Brain microvascular endothelial cell (primary cell): ENCODE data around the gene LMTK3.

ENCODE experiments used
- DNase-seq: peaks from one replicate; pipeline ENCODE4 v3.0.0-alpha.2; 2020
- H3K27ac ChIP-seq: fragments of 250-450 bp; sonication (Bioruptor Pico); 2 replicates; pipeline ENCODE4 v1.5.1; 2020; ENCODE audit warnings: mild to moderate bottlenecking, moderate library complexity
- H3K27me3 ChIP-seq: fragments of 250-450 bp; sonication (Bioruptor Pico); replicated peaks from 2 replicates; pipeline ENCODE4 v1.5.1; 2020; ENCODE audit warnings: mild to moderate bottlenecking
- H3K36me3 ChIP-seq: fragments of 250-450 bp; sonication (Bioruptor Pico); replicated peaks from 2 replicates; pipeline ENCODE4 v1.5.1; 2020; ENCODE audit warnings: mild to moderate bottlenecking
- H3K4me3 ChIP-seq: 2 replicates; pipeline ENCODE4 v1.5.1; 2011; ENCODE audit warnings: low read depth, mild to moderate bottlenecking, control low read depth, low read length, moderate library complexity
- CTCF ChIP-seq: IDR thresholded peaks from 2 replicates; pipeline ENCODE4 v1.5.1; 2011; ENCODE audit warnings: low read depth, mild to moderate bottlenecking, moderate library complexity, low read length, control low read depth, inconsistent platforms; ENCODE audit errors: missing control alignments
- in situ Hi-C: cut with HindIII; loops from 2 replicates; pipeline ENCODE4 v1.10.0; 2017; ENCODE audit warnings: low sequenced_read_pairs, low pct_ligation_motif_present

Gene LMTK3

GRCh38 chr19:48452289-48453190, 59.1 kb downstream of the LMTK3 start:
- DNase-seq = no peak
- H3K36me3 ChIP-seq = peaks cover 81% of the 10 kb centered on the region
- in situ Hi-C loops = no loop called here
- H3K4me3 ChIP-seq = no peak overlapping the region
- no peak overlapping the region for H3K27ac ChIP-seq
- no peak for TF ChIP-seq CTCF
- H3K27me3 ChIP-seq = no peaks in the 10 kb centered on the region

- Histone ChIP-seq H3K36me3 (peaks cover 80% of the 10 kb centered on the region), H3K27me3 (no peaks in the 10 kb centered on the region), H3K4me3 (no peak overlapping the region), H3K27ac (no peak overlapping the region)
- no peak for TF ChIP-seq CTCF
- DNase-seq = no peak
- in situ Hi-C loops = no loop called here
Observed at GRCh38 chr19:48451624-48452023, 60.0 kb downstream of the LMTK3 start.

DNA sequence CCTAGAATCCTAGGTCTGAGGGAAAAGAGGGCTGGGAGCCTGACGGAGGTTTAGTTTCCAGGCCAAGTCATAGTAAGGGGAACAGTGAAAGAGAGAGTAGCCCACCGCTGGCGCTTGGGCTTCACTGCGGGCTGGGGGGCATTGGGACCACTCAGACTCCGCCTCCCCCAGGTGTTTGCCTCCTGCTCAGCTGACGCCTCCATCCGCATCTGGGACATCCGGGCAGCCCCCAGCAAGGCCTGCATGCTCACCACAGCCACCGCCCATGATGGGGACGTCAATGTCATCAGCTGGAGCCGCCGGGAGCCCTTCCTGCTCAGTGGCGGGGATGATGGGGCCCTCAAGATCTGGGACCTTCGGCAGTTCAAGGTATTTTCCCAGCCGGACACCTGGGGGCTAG, 60.8 kb downstream of the LMTK3 start:
- Histone ChIP-seq H3K27ac (no peak overlapping the region), H3K27me3 (no peaks in the 10 kb centered on the region), H3K4me3 (no peak overlapping the region), H3K36me3 (peaks cover 74% of the 10 kb centered on the region)
- no peak for TF ChIP-seq CTCF
- no peak for DNase-seq
- in situ Hi-C loops = no loop called here

DNA sequence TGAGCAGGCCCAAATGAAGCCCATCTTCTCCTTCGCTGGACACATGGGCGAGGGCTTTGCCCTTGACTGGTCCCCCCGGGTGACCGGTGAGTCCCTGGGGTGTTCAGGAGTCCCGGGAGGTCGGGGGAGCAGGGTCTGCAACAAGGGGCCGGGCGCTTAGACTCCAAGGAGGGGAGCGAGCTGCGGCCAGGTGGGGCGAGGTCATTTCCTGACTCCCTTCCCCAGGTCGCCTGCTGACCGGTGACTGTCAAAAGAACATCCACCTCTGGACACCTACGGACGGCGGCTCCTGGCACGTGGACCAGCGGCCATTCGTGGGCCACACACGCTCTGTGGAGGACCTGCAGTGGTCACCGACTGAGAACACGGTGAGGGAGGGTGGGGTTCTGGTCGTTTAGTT, 61.2 kb downstream of the LMTK3 start:
- TF ChIP-seq CTCF = no peak
- in situ Hi-C loops = no loop called here
- no peak overlapping the region for H3K27ac ChIP-seq
- no peak for DNase-seq
- H3K27me3 ChIP-seq = no peaks in the 10 kb centered on the region
- no peak overlapping the region for H3K4me3 ChIP-seq
- H3K36me3 ChIP-seq = peaks cover 70% of the 10 kb centered on the region

GRCh38 chr19:48448563-48448962, 63.1 kb downstream of the LMTK3 start:
- no peak for TF ChIP-seq CTCF
- no peak for DNase-seq
- peaks cover 56% of the 10 kb centered on the region for H3K36me3 ChIP-seq
- no peak overlapping the region for H3K27ac ChIP-seq
- H3K4me3 ChIP-seq = no peak overlapping the region
- peaks cover 6% of the 10 kb centered on the region for H3K27me3 ChIP-seq
- in situ Hi-C loops = no loop called here
